ENCODE measurements around the gene HDAC1. TPM values are rescaled to one million over a fixed set of nuclear protein-coding genes. Genes with fewer than 3 reads are reported as not detected.
A peak's percentile ranks its signal among the peaks of the same experiment; 100 is the strongest.

HDAC1 gene
- total and polyA plus RNA-seq, 2 of the 13 experiments (the other 11 are each of a cell fraction or from before 2014, with no cell fraction given) = 93.5 to 189 TPM

DNA sequence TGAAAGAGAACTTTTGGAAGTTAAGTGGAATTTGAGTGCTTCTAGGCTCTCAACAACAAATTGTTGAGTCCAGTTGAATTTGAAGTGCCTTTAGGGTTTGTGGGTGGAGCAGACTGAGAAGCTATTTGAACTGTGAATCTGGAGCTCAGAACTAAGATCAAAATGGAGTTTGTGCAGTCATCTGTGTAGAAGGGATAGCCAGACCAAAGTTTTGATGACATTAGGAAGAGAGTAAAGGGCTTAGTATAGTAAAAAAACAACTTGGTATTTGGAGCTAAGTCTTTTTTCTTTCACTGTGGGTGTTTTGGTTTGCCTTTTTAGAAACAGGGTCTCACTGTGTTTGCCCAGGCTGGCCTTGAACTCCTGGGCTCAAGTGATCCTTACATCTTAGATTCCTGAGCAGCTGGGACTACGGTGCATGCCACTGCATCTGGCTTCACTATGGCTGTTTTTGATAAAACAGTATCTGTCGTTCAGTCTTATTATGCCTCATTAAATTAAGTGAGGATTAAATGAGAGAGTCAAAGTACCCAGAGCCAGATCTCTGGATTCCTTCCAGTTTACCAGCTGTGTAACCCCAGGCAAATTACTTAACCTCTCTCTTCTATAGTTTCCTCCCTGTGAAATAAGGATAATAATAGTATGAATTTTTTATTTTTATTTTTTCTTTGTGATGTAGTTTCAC is 20.0 kb downstream of the HDAC1 start (continued):
- TF ChIP-seq, protein P1, sequence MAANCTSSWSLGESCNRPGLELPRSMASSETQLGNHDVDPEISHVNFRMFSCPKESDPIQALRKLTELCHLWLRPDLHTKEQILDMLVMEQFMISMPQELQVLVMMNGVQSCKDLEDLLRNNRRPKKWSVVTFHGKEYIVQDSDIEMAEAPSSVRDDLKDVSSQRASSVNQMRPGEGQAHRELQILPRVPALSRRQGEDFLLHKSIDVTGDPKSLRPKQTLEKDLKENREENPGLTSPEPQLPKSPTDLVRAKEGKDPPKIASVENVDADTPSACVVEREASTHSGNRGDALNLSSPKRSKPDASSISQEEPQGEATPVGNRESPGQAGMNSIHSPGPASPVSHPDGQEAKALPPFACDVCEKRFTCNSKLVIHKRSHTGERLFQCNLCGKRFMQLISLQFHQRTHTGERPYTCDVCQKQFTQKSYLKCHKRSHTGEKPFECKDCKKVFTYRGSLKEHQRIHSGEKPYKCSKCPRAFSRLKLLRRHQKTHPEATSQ (CRISPR knock-in tag; IDR thresholded peaks at IDR 0.05; ENCODE audit: borderline replicate concordance) = no peak
- no peak for TF ChIP-seq PATZ1 (CRISPR knock-in tag; IDR thresholded peaks at IDR 0.05)
- TF ChIP-seq NR2F6 (IDR thresholded peaks at IDR 0.05) = peak; percentile 38; the same call in 1 of the 2 replicates
- no peak for TF ChIP-seq NR2F6 (CRISPR knock-in tag; IDR thresholded peaks at IDR 0.05)
- TF ChIP-seq TEAD3 (CRISPR knock-in tag; optimal IDR thresholded peaks at IDR 0.05; ENCODE audit: borderline replicate concordance) = peak; percentile 47
- TF ChIP-seq IRF2 (CRISPR knock-in tag; IDR thresholded peaks at IDR 0.05) = no peak
- TF ChIP-seq ZNF234 (CRISPR knock-in tag; conservative IDR thresholded peaks at IDR 0.05) = no peak
- TF ChIP-seq KLF13 (CRISPR knock-in tag; IDR thresholded peaks at IDR 0.05) = no peak
- no peak for TF ChIP-seq MAF1 (CRISPR knock-in tag; IDR thresholded peaks at IDR 0.05; ENCODE audit: borderline replicate concordance)
- TF ChIP-seq SNAPC2 (CRISPR knock-in tag; IDR thresholded peaks at IDR 0.05) = no peak
- TF ChIP-seq, protein P2, sequence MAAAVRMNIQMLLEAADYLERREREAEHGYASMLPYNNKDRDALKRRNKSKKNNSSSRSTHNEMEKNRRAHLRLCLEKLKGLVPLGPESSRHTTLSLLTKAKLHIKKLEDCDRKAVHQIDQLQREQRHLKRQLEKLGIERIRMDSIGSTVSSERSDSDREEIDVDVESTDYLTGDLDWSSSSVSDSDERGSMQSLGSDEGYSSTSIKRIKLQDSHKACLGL (CRISPR knock-in tag; IDR thresholded peaks at IDR 0.05) = no peak
- TF ChIP-seq HOXA7 (CRISPR knock-in tag; IDR thresholded peaks at IDR 0.05) = no peak
- TF ChIP-seq PPARG (CRISPR knock-in tag; conservative IDR thresholded peaks at IDR 0.05) = peak; percentile 39; the same call in 1 of the 2 replicates
- 0 out of 2 replicates have a peak, but pooled peaks have one; percentile 30 for TF ChIP-seq ZNF878 (CRISPR knock-in tag; IDR thresholded peaks at IDR 0.05)
- TF ChIP-seq HDAC2 (CRISPR knock-in tag; IDR thresholded peaks at IDR 0.05) = peak; percentile 40; the same call in 1 of the 2 replicates
- TF ChIP-seq RFX5 (IDR thresholded peaks at IDR 0.05; ENCODE audit: low read depth, low read length) = no peak
- TF ChIP-seq, protein P3, sequence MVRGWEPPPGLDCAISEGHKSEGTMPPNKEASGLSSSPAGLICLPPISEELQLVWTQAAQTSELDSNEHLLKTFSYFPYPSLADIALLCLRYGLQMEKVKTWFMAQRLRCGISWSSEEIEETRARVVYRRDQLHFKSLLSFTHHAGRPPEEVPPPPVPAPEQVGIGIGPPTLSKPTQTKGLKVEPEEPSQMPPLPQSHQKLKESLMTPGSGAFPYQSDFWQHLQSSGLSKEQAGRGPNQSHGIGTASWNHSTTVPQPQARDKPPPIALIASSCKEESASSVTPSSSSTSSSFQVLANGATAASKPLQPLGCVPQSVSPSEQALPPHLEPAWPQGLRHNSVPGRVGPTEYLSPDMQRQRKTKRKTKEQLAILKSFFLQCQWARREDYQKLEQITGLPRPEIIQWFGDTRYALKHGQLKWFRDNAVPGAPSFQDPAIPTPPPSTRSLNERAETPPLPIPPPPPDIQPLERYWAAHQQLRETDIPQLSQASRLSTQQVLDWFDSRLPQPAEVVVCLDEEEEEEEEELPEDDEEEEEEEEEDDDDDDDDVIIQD (CRISPR knock-in tag; IDR thresholded peaks at IDR 0.05; ENCODE audit: low read depth) = no peak
- TF ChIP-seq RXRB (CRISPR knock-in tag; IDR thresholded peaks at IDR 0.05; ENCODE audit: borderline replicate concordance) = no peak
- no peak for TF ChIP-seq TRIM24 (CRISPR knock-in tag; IDR thresholded peaks at IDR 0.05)
- no peak for TF ChIP-seq ZBTB8A (CRISPR knock-in tag; IDR thresholded peaks at IDR 0.05; ENCODE audit: borderline replicate concordance, low read depth)

Measured in HepG2 (cell line).